ENCODE data around the gene NRG3.
"Not testable (repeated sequence)": the region's sequence is repeated elsewhere in the genome, so short reads cannot be mapped to it uniquely, and the experiment has no call there.

The NRG3 gene

DNA sequence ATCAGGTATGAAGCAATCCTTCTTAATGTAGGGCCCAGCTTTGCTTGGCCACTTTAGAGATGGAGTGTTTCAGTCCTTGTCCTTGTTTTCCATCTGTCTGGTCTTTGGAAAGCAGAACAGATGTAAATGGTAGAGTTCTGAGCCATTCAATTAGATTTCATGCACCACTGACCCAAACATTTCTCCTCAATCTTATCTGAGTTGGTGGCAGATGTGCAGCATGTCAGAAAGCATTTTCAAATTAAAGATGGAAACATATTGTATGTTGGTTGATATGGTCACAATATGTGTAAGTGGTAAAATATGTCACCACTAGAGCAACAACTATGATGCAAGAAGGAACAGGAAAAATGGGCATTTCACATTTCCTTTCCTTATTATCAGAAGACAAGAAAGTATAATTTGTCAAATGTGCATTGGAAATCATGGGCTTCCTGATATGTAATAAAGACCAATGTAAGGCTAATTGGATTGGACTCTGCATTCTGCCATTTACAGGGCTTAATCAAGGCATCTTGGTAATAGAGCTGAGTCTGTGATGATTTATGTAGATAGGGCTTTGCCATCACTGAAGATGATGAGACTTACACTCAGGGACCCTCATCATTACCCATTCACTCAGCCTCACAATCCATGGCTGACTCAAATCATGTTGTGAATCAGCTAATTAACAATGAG, 750.7 kb downstream of the NRG3 start:
- H3K27ac ChIP-seq: no peak overlapping the region
- no peak for DNase-seq (ENCODE audit: low read depth, low spot score)

DNA sequence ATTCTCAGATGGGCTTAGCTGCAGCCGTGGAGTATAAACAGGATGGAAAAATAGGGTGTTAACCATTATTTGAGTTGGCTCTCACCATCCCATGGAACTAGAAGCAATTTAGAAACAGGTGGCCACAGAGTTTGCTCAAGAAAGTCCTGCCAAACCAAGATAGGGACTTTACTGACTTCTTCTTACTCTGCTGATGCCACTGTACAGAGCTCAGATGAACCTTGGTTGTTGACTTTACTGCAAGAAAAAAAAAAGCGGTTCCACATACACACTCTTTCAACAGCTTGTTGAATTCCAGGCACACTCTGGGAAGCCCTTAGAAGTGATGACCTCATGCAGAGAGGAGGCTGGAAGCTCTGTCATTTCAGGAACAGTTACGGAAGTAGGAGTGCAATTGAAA, 753.4 kb downstream of the NRG3 start:
- no peak for DNase-seq (ENCODE audit: low read depth, low spot score)

DNA sequence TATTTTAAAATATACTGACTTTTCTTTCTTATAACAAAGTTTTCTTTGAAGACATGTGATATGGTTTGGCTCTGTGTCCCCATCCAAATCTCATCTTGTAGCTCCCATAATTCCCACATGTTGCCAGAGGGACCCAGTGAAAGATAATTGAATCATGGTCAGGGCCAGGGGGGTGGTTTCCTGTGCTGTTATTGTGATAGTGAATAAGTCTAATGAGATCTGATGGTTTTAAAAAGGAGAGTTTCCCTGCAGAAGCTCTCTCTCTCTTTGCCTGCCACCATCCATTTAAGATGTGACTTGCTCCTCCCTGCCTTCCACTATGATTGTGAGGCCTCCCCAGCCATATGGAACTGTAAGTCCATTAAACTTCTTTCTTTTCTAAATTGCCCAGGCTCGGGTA, 768.1 kb downstream of the NRG3 start:
- no peak for DNase-seq (ENCODE audit: low read depth, low spot score)
- H3K27ac ChIP-seq: no peak overlapping the region

More for the DNA sequence above, 753.4 kb downstream of the NRG3 start:
- H3K27ac ChIP-seq: no peak overlapping the region

DNA sequence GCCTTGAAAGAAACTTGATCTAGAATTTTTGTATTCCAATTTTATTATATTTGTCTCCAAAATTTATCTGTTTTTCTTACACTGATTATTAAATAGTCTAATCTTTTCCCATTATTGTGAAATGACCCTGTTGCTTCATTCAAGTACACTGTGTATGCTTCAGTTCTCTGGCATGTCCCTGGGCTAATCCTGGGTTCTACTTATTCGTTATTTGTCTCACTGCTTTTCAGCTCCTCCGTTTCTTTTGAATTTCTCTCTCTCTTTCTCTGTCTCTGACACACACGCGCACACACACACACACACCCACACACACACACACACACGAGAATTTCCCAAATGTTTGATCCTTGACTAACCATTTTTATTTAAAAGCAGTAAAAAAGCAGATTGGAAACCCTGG, 768.6 kb downstream of the NRG3 start:
- no peak for DNase-seq (ENCODE audit: low read depth, low spot score)
- H3K27ac ChIP-seq: no peak overlapping the region

DNA sequence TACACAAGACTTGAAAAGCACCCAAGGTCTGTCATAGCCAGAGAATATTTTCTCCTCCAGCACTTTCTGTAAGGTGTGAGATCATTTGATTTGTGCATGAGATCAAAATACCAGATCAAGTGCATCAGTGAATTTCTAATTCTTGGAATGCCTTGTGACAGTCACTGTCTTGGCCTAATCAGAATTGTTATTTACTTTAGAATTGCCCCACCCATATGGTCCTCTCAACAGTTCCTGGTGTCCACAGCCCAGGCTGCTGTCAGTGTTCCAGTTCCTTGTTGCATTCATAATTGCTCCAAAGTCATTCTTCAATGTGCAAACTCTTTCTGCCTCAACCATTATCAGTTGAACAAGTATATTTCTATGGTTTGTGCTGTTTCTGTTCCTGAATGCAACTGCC, 770.2 kb downstream of the NRG3 start:
- DNase-seq (ENCODE audit: low read depth, low spot score): no peak
- no peak overlapping the region for H3K27ac ChIP-seq

DNA sequence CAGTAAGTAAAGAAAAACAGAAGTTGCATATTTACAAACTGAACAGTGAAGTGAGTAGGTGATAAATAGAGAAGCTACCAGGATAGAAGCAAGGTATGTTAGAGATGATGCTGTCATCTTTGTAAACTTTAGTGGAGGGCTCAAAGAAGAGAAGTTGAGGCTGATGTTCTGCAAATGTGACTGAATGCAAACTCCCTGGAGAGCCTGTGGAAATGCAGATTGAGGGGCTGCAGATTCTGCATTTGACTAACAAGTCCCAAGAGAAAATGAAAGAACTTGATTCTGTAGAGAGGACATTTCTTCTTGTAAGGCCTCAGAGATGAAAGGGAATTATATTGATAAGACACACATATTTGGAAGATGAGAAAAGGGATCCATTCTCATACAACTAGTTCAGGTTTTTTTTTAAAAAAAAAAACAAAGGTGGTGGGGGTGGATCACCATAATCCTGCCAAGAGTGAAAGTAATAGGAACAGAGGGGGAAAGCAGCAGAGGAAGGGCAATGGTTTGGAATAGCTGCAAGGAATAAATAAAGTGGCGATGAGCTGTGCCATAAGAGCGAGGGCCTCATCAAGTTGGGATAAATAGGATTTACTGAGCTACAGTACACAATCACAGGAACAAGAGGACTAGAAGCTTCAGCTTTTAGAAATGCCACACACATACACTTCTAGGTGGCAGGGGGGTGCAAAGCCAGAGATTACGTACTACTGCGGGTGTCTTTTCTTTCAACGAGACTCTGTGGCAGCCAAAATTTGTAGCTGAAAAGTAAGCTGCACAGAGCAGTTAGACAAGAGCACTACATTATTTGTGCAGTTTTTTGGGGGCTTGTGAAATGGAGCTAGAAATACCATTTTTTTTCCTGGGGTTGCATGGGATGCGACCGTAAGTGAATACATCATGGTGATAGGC, 778.5 kb downstream of the NRG3 start:
- no peak for DNase-seq (ENCODE audit: low read depth, low spot score)
- no peak overlapping the region for H3K27ac ChIP-seq

DNA sequence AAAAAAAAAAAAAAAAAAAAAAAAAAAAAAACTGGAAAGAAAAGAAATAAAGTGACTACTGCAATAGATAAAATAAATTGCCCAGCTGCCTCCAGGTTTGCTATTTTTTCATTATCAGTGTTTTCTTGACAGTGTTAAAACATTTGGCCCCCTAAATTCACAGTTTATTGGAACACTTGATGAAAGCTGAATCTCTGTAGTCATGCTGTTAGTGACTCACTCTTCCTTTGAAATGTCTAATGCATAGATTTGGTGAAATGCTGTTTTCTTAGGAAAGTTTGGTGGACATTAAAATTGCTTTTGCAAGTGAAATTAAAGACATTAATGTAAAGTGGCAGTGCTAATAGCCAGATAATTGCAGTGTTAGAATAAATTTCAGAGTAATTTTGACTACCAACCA, 785.2 kb downstream of the NRG3 start:
- H3K27ac ChIP-seq: no peak overlapping the region
- DNase-seq (ENCODE audit: low read depth, low spot score): no peak

DNA sequence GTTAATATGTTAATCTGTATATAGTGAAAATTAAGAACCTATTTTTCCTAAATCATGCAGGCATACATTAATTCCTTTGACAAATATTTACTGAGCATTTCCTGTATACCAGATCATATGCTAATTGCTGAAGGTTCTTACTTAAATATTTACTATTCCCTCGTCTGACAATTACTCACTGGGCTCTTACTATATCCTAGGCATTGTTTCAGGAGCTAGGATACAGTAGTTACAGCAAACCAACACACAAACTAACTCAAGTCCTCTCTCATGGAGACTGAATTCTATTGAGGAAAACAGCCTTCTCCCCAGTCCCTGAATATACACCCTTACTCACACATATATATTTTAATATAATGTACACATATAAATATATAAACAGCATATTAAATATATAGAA, 786.0 kb downstream of the NRG3 start:
- H3K27ac ChIP-seq: no peak overlapping the region
- DNase-seq (ENCODE audit: low read depth, low spot score): no peak

DNA sequence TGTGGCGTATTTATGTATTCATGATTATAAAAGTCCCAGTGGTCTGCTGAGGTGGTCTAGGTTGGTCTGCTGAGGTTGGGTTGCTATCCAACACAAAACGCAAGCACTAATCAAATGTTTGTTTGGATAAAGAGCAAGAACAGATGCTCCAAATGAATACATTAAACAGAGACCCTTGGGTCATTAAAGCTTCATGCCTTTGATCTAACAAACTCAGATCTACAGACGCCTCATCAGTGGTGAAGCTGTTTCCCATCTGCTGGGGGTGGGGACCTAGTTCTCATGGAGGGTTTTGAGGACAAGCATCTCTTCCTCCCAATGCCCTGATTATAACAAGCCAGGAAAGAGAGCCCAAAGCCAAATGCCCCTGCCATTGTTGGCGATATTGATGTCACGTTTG, 786.7 kb downstream of the NRG3 start:
- DNase-seq (ENCODE audit: low read depth, low spot score): no peak

DNA sequence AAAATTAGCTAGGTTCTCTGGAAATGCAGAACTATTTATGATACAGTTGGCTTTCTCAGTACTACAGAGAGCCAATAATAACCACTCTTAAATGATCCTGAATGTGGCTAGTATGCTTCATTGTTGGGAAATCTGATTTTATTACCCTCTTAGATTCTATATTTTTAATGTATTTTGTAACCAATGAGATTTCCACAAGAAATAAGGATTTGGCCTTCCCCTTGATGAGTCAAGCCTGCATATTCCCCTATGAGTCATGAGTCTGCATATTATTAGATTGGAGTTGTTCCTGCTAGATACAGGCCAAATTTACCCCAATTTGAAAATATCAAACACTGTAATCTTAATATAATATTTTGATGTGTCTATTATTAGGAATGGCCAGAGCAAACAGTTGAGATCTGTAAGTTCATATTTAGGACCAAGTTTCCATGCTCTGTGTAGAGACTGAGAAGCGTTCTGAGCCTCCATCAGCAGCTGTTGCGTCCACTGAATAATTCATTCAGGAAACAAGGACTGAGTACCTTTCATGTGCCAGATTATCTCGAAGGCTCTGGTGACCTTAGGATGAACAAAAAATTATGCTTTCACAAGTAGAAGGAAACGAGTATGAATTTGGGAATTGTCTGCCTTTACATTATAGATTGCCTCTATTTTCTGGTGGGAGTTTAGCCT, 793.4 kb downstream of the NRG3 start:
- no peak for DNase-seq (ENCODE audit: low read depth, low spot score)
- no peak overlapping the region for H3K27ac ChIP-seq

More for the DNA sequence above, 786.7 kb downstream of the NRG3 start:
- no peak overlapping the region for H3K27ac ChIP-seq

DNA sequence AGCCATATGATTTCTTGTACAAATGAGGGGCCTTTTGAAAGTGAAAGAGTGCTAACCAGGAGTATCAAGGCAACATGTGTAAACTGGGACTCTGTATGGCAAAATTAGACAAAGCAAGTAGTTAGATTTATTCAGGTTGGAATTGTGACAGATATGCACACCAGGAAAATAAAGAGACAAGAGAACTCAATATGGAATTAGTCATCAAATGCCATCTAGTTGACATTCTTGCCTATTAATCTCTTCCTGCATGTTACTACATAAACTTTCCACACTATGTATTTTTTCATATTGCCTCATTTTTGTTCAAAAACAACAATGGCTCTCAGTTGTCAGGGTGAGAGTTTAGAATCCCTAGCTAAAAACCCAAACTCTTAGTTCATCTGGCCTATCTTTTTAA, 799.0 kb downstream of the NRG3 start:
- DNase-seq (ENCODE audit: low read depth, low spot score): no peak

DNA sequence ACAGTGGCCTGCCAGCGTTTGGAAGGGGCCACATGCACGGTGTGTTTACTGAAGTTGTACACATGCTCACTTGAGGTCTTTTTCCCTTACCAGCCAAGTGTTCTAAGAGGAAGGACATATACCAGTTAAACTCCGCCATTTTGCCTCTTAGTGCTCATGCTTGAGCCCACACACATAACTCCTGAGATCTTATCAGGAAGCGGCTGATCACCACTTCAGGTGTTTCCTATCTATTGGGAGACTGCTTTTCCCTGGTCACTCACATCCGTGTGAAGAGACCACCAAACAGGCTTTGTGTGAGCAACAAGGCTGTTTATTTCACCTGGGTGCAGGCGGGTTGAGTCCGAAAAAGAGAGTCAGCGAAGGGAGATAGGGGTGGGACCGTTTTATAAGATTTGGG, 802.9 kb downstream of the NRG3 start:
- H3K27ac ChIP-seq; DNase-seq (ENCODE audit: low read depth, low spot score): not testable (repeated sequence)

More for the DNA sequence above, 799.0 kb downstream of the NRG3 start:
- no peak overlapping the region for H3K27ac ChIP-seq

DNA sequence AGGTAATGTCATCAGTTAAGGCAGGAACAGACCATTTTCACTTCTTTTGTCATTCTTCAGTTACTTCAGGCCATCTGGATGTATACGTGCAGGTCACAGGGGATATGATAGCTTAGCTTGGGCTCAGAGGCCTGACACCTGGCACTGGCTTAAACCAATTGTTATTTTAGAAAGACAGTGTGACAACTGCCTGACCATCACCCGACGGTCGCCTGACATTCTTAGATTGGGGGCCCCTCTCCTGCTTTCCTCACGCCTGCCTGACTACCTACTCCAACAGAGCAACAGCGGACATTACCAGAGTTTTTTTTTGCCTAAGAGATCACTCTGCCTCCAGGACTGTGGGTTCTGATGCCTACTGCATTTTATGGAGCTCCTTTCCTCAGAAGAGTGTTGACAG, 803.5 kb downstream of the NRG3 start:
- not testable (repeated sequence) for H3K27ac ChIP-seq; DNase-seq (ENCODE audit: low read depth, low spot score)

DNA sequence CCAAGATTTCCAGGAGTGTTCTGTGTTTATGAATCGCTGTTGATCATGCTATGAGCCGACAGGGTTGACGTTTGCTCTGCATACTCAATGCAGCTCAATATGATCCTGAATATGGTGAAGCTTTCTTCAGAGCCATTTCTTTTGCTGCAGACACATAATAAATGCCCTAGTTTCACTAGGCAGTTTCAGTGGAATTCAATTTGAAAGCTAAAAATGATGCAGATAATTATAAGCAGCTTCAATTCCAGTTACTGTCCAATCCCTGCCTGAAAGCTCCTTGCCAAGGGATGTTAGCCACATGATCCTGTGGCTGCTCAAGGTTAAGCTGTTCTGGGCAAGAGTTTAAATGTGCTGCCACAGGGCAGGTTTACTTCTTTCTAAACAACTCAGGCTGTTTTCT, 805.6 kb downstream of the NRG3 start:
- DNase-seq (ENCODE audit: low read depth, low spot score): no peak
- no peak overlapping the region for H3K27ac ChIP-seq

DNA sequence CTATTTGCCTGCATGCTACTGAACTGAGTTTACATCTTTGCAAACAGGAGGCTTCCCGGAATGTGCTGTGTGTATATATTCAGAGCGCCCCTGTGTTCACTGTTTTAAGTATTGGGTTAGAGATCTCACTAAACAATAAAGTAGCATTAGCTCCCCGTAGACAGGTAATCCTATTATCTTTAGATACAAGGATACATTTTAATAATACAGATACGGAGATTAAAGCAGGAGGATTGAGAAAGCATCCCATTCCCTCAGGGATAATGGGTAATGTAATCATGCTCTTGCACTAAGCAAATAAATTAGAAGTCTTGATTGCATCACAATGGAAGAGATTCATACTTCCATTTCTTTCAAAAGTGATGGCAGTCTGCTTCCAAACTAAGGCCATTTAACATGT, 809.0 kb downstream of the NRG3 start:
- DNase-seq (ENCODE audit: low read depth, low spot score): no peak
- H3K27ac ChIP-seq: no peak overlapping the region

DNA sequence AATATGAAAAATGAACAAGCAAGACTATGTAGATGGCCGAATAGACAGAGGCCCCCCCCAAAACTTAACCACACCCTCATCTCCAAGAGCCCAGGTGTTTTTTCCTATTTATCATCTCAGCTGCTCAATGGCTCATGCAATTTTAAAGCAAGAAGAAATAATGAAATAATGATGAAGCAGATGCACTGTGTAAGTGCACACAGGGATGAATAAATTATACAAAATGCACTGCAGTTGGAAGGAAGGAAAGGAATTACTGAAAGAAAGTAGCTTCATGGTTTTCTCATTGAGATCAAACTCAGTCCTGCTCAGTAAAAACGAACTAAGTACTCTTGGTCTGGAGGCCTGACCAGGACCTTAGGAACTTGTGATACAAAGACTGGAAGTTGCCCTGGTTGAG, 810.1 kb downstream of the NRG3 start:
- DNase-seq (ENCODE audit: low read depth, low spot score): no peak
- H3K27ac ChIP-seq: no peak overlapping the region

DNA sequence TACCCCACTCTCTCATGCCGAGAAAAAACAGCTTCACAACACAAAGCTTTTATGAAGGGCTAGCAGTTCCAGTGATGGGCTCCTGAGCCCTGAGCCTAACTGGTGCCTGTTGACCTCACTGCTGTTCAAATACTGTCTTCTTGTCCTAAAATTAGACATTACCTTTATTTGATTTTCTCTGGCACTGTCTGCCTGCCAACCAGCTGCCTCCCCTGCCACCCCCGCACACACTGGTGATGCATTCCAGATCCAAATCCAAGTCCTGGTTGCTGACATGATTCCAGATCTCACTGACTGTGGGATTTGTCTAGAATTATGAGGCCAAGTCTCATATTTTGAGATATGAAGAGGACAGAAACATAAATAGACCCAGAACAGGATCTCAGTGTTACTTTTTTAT, 816.2 kb downstream of the NRG3 start:
- no peak overlapping the region for H3K27ac ChIP-seq
- DNase-seq (ENCODE audit: low read depth, low spot score): no peak

DNA sequence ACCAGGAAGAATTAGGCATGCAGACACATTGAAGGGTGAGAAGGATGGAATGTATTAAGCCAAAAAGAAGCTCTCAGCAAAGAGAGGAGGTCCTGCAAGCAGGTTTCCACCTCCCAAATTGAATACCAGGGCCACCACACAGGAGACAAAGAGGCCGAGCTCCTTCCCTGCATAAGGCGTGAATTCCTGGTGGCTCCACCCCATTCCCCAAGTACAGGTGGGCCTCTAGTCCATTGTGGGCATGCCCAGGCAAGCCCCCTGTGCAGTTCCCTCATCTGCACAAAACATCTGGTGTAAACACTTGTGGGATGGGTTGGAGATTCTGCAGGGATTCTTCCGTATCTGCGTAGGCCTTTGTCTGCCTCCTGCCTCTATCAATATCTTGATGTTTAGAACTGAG, 817.5 kb downstream of the NRG3 start:
- no peak overlapping the region for H3K27ac ChIP-seq
- no peak for DNase-seq (ENCODE audit: low read depth, low spot score)

DNA sequence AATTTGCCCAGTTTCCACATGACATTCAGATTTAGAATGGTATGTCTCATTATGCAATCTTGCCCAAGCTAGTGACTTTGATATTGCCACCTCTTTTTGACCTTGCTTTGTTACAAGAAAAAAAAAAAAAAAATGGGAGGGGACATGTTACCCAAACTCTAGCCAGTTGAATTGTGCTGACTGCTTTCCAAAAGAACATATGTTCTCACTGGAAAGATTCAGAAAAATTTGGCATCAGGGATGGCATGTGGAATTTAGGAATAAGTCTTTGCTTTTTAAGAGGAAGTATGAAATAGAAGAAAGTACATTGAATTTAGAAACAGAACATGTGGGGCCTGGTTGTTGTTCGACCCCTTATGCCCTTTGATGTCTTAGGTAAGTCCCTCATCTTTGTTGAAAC, 846.8 kb downstream of the NRG3 start:
- no peak overlapping the region for H3K27ac ChIP-seq

DNA sequence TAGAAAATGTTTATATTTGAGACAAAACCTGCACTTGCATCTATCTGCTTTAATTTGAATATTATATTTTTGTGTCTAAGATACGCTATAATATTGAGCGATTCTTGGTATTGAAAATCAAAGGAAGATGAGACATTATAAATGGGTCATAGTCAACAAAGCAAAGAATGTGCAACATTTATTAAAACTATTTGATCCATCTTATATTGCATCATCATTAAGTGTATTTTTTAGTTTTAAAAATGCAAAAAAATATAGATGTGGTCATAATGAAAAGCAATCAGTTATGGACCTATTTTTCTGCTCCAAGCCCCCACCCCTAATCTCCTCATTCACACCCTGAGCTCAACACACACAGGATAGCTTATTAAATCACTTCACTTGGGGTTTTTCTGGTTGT, 847.3 kb downstream of the NRG3 start:
- H3K27ac ChIP-seq: no peak overlapping the region
- DNase-seq (ENCODE audit: low read depth, low spot score): no peak

More for the DNA sequence above, 846.8 kb downstream of the NRG3 start:
- DNase-seq (ENCODE audit: low read depth, low spot score): no peak

DNA sequence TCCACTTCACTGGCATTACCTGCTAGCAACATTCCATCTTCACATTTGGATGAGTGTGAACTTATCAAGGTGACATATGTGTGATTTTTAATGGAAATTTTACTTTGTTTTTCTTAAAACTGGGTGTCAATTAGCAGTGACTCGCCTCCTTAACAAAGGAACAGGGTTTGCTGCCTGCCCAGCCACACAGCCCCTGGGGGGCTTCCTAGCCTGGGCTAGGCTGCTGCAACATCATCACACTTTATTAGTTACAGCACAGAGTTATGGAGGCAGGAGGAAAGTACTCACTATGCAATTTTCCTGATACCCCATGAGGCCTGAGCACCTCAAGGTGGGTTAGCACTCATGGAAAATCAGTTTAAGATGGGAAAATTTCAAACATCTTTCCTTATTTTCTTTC, 861.3 kb downstream of the NRG3 start:
- no peak overlapping the region for H3K27ac ChIP-seq
- DNase-seq (ENCODE audit: low read depth, low spot score): no peak

All from epithelial cell of prostate (primary cell).